ENCODE measurements around the gene PTGFRN. TPM values are rescaled to one million over a fixed set of nuclear protein-coding genes. Genes with fewer than 3 reads are reported as not detected.
A peak's percentile ranks its signal among the peaks of the same experiment; 100 is the strongest.

PTGFRN gene
- total and polyA plus RNA-seq, 9 of the 15 experiments (the other 6 are each of a cell fraction or from before 2014, with no cell fraction given) = 17.3 to 33.1 (median 25.7) TPM

DNA sequence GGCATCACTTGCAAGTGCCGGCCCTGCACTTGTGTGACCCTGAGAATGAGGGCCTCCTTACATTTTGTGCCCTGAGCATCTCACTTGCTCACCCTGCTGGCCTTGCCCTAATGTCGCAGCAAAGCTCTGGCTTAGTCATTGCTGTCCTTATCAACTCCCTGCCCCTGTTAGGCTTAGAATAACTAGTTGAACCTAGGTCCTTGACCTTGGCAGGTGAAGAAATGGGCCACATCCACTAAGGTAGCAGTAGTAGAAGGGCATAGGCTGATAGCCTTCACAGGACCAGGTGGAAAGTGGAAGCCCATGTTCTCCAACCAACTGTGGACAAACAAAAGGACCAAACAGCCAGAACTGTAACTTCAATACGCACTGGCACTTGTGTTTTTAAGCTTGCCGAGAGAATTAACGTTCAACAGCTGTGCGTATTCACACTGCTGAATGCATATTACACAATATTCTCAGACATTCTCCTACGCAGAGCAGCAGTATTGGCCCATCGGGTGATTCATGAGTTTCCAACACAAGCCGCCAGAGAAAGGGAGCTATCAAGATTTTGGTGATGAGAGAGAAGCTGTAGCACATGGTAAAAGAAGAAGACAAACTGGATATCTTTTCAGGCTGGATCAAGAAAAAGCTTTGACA lies 27.7 kb upstream of the PTGFRN start (continued):
- TF ChIP-seq, protein P1, sequence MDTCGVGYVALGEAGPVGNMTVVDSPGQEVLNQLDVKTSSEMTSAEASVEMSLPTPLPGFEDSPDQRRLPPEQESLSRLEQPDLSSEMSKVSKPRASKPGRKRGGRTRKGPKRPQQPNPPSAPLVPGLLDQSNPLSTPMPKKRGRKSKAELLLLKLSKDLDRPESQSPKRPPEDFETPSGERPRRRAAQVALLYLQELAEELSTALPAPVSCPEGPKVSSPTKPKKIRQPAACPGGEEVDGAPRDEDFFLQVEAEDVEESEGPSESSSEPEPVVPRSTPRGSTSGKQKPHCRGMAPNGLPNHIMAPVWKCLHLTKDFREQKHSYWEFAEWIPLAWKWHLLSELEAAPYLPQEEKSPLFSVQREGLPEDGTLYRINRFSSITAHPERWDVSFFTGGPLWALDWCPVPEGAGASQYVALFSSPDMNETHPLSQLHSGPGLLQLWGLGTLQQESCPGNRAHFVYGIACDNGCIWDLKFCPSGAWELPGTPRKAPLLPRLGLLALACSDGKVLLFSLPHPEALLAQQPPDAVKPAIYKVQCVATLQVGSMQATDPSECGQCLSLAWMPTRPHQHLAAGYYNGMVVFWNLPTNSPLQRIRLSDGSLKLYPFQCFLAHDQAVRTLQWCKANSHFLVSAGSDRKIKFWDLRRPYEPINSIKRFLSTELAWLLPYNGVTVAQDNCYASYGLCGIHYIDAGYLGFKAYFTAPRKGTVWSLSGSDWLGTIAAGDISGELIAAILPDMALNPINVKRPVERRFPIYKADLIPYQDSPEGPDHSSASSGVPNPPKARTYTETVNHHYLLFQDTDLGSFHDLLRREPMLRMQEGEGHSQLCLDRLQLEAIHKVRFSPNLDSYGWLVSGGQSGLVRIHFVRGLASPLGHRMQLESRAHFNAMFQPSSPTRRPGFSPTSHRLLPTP (IDR thresholded peaks at IDR 0.05; ENCODE audit: borderline replicate concordance, extremely low read depth, insufficient read length) = no peak
- TF ChIP-seq BACH1 (tag; IDR thresholded peaks at IDR 0.05) (no peak), ZNF592 (IDR thresholded peaks at IDR 0.05) (peak; percentile 43), SMARCA4 (IDR thresholded peaks at IDR 0.05) (peak; percentile 86; the same call in 1 of the 2 replicates), ZKSCAN8 (CRISPR knock-in tag; IDR thresholded peaks at IDR 0.05) (no peak), ZEB2 (IDR thresholded peaks at IDR 0.05) (peak; percentile 65), MAFF (IDR thresholded peaks at IDR 0.05; ENCODE audit: low read length) (peak; percentile 58), RAD51 (IDR thresholded peaks at IDR 0.05; ENCODE audit: borderline replicate concordance, low read depth) (no peak; the same call in 1 of the 2 replicates), DDX20 (tag; IDR thresholded peaks at IDR 0.05; ENCODE audit: low read depth) (no peak), PRMT5 (CRISPR knock-in tag; IDR thresholded peaks at IDR 0.05) (no peak), OTX1 (CRISPR knock-in tag; IDR thresholded peaks at IDR 0.05) (0 out of 2 replicates have a peak, but pooled peaks have one; percentile 20), AFF4 (CRISPR knock-in tag; IDR thresholded peaks at IDR 0.05) (0 out of 2 replicates have a peak, but pooled peaks have one; percentile 18), RBFOX2 (IDR thresholded peaks at IDR 0.05; ENCODE audit: low read depth, low read length) (no peak), SMARCA5 (IDR thresholded peaks at IDR 0.05) (peak; percentile 91), ATF1 (CRISPR knock-in tag; IDR thresholded peaks at IDR 0.05) (no peak), ATF1 (tag; IDR thresholded peaks at IDR 0.05) (peak; percentile 63), ETS2 (tag; IDR thresholded peaks at IDR 0.05; ENCODE audit: borderline replicate concordance, poor library complexity, severe bottlenecking) (no peak), ZNF274 (IDR thresholded peaks at IDR 0.05; ENCODE audit: borderline replicate concordance, low read depth, low read length) (no peak), EP400 (IDR thresholded peaks at IDR 0.05) (peak; percentile 58)
